Neuronal stem cell (in vitro differentiated cells): ENCODE data around the gene ARHGDIB.

Experiments used
- DNase-seq: peaks from one replicate; pipeline ENCODE4 v3.0.0-alpha.2; 2013; ENCODE audit warnings: low spot score
- H2AFZ ChIP-seq: one replicate; pipeline ENCODE4 v1.6.1; 2013; ENCODE audit warnings: mild to moderate bottlenecking, low read length, inconsistent platforms
- H2AK5ac ChIP-seq: 2 replicates; pipeline ENCODE4 v1.6.1; 2013; ENCODE audit warnings: low read depth, mild to moderate bottlenecking, inconsistent platforms, low read length, moderate library complexity, mixed read lengths
- H2BK120ac ChIP-seq: 2 replicates; pipeline ENCODE4 v1.6.1; 2013; ENCODE audit warnings: low read depth, mild to moderate bottlenecking, inconsistent platforms, low read length, moderate library complexity, mixed read lengths
- H2BK12ac ChIP-seq: one replicate; pipeline ENCODE4 v1.6.1; 2013; ENCODE audit warnings: low read length, inconsistent platforms
- H2BK15ac ChIP-seq: 2 replicates; pipeline ENCODE4 v1.6.1; 2013; ENCODE audit warnings: mild to moderate bottlenecking, low read length, inconsistent platforms, mixed read lengths
- H2BK5ac ChIP-seq: one replicate; pipeline ENCODE4 v1.6.1; 2013; ENCODE audit warnings: inconsistent platforms, mild to moderate bottlenecking, low read length, moderate library complexity
- H3K14ac ChIP-seq: one replicate; pipeline ENCODE4 v1.6.1; 2013; ENCODE audit warnings: low read length, inconsistent platforms
- H3K18ac ChIP-seq: 2 replicates; pipeline ENCODE4 v1.6.1; 2013; ENCODE audit warnings: low read length, inconsistent platforms
- H3K23ac ChIP-seq: 2 replicates; pipeline ENCODE4 v1.6.1; 2013; ENCODE audit warnings: low read depth, mild to moderate bottlenecking, mixed read lengths, low read length, inconsistent platforms; ENCODE audit not compliant: poor library complexity
- H3K27ac ChIP-seq: replicated peaks from 3 replicates; pipeline ENCODE4 v1.5.1; 2013; ENCODE audit warnings: low read length, inconsistent platforms
- H3K27me3 ChIP-seq, 3 experiments: 2 replicates each; pipeline ENCODE4 v1.6.1; 2013; ENCODE audit warnings: low read length in 3 of 3, mild to moderate bottlenecking in 2 of 3, inconsistent platforms in 1 of 3, low read depth in 1 of 3, mixed read lengths in 1 of 3, moderate library complexity in 1 of 3; ENCODE audit not compliant: control insufficient read depth in 3 of 3, insufficient read depth in 3 of 3
- H3K36me3 ChIP-seq, 2 donors: replicated peaks in 1 of 2; 2 replicates each; pipeline ENCODE4 v1.6.1; 2013; ENCODE audit warnings: low read length in 2 of 2; ENCODE audit not compliant: control insufficient read depth in 2 of 2, insufficient read depth in 2 of 2
- H3K4ac ChIP-seq: 2 replicates; pipeline ENCODE4 v1.6.1; 2013; ENCODE audit warnings: inconsistent platforms, mild to moderate bottlenecking, low read length, moderate library complexity
- H3K4me1 ChIP-seq, 2 donors: 1 replicate in 1 of 2; 2 replicates in 1 of 2; pipeline ENCODE4 v1.6.1; 2013; ENCODE audit warnings: low read length in 2 of 2, low read depth in 1 of 2; ENCODE audit not compliant: control insufficient read depth in 2 of 2, insufficient read depth in 1 of 2
- H3K4me2 ChIP-seq: one replicate; pipeline ENCODE4 v1.6.1; 2013; ENCODE audit warnings: mild to moderate bottlenecking, low read length, inconsistent platforms; ENCODE audit not compliant: insufficient read depth, poor library complexity, severe bottlenecking
- H3K4me3 ChIP-seq, 2 donors: 2 replicates each; pipeline ENCODE4 v1.5.1; 2013; ENCODE audit warnings: low read length in 2 of 2, mild to moderate bottlenecking in 2 of 2, inconsistent platforms in 1 of 2, moderate library complexity in 1 of 2
- H3K79me1 ChIP-seq: one replicate; pipeline ENCODE4 v1.6.1; 2013; ENCODE audit warnings: low read depth, mild to moderate bottlenecking, inconsistent platforms, low read length, moderate library complexity
- H3K9ac ChIP-seq: one replicate; pipeline ENCODE4 v1.6.1; 2013; ENCODE audit warnings: mild to moderate bottlenecking, low read depth, low read length, inconsistent platforms; ENCODE audit not compliant: poor library complexity
- H3K9me3 ChIP-seq, 2 donors: replicated peaks in 1 of 2; 2 replicates each; pipeline versions ENCODE3 to v1.6.1; 2013; ENCODE audit warnings: low read length in 2 of 2, mild to moderate bottlenecking in 2 of 2, inconsistent platforms in 1 of 2, low read depth in 1 of 2, mixed read lengths in 1 of 2, moderate library complexity in 1 of 2; ENCODE audit not compliant: control insufficient read depth in 2 of 2, insufficient read depth in 1 of 2
- H4K8ac ChIP-seq: one replicate; pipeline ENCODE4 v1.6.1; 2013; ENCODE audit warnings: low read depth, mild to moderate bottlenecking, inconsistent platforms, low read length, moderate library complexity
- H4K91ac ChIP-seq: one replicate; pipeline ENCODE4 v1.6.1; 2013; ENCODE audit warnings: low read length, low read depth, mild to moderate bottlenecking, inconsistent platforms; ENCODE audit not compliant: poor library complexity
- WGBS, 2 donors: extraction: QIAGEN DNeasy Blood & Tissue Kit; methylation state at CpG; one replicate each; pipeline ENCODE4 v1.1.7; 2013; ENCODE audit warnings: missing lambda C conversion rate in 2 of 2, mixed read lengths in 1 of 2; ENCODE audit not compliant: insufficient read length in 2 of 2, insufficient replicate concordance in 1 of 2; ENCODE audit errors: extremely low coverage in 2 of 2; 5-methylcytosine and 5-hydroxymethylcytosine counted together

The ARHGDIB gene

GRCh38 chr12:14935031-14935430, 26.4 kb downstream of the ARHGDIB start:
- Histone ChIP-seq H4K91ac (no peak overlapping the region), H3K9ac (no peak overlapping the region), H2AK5ac (no peak overlapping the region), H2BK12ac (no peak overlapping the region), H3K18ac (no peak overlapping the region), H2BK5ac (no peak overlapping the region), H2AFZ (no peak overlapping the region), H3K4ac (no peak overlapping the region), H3K4me2 (no peak overlapping the region), H3K4me3 (no peak overlapping the region), H2BK120ac (no peak overlapping the region), H3K14ac (no peak overlapping the region), H3K9me3 (no peaks in the 10 kb centered on the region), H3K27me3 (no peaks in the 10 kb centered on the region), H3K4me1 (no peaks in the 10 kb centered on the region), H2BK15ac (no peak overlapping the region), H3K36me3 (no peaks in the 10 kb centered on the region), H3K27ac (no peak overlapping the region), H3K79me1 (no peaks in the 10 kb centered on the region), H3K23ac (no peak overlapping the region), H4K8ac (no peak overlapping the region)
- no peak for DNase-seq
- no CpG with 5 or more reads among the region's 4 CpGs for WGBS, 2 donors

- Histone ChIP-seq H3K4ac (no peak overlapping the region), H3K4me1 (no peaks in the 10 kb centered on the region), H3K27me3 (no peaks in the 10 kb centered on the region), H3K9me3 (no peaks in the 10 kb centered on the region), H2BK12ac (no peak overlapping the region), H2BK120ac (no peak overlapping the region), H2AK5ac (no peak overlapping the region), H2BK5ac (no peak overlapping the region), H3K27ac (no peak overlapping the region), H2BK15ac (no peak overlapping the region), H3K4me2 (no peak overlapping the region), H4K91ac (no peak overlapping the region), H3K4me3 (no peak overlapping the region), H3K23ac (no peak overlapping the region), H3K36me3 (no peaks in the 10 kb centered on the region), H3K79me1 (no peaks in the 10 kb centered on the region), H3K18ac (no peak overlapping the region), H3K14ac (no peak overlapping the region), H4K8ac (no peak overlapping the region), H3K9ac (no peak overlapping the region), H2AFZ (no peak overlapping the region)
- no CpG with 5 or more reads among the region's 2 CpGs for WGBS, 2 donors
- no peak for DNase-seq
These were observed 26.9 kb downstream of the ARHGDIB start for GRCh38 chr12:14934511-14934910.

- Histone ChIP-seq H4K8ac (no peak overlapping the region), H2BK12ac (no peak overlapping the region), H3K9ac (no peak overlapping the region), H2AK5ac (no peak overlapping the region), H4K91ac (no peak overlapping the region), H3K23ac (no peak overlapping the region), H2BK15ac (no peak overlapping the region), H3K18ac (no peak overlapping the region), H2BK120ac (no peak overlapping the region), H3K4me3 (no peak overlapping the region), H3K9me3 (no peaks in the 10 kb centered on the region), H3K4me1 (no peaks in the 10 kb centered on the region), H3K79me1 (no peaks in the 10 kb centered on the region), H3K4ac (no peak overlapping the region), H2BK5ac (no peak overlapping the region), H3K14ac (no peak overlapping the region), H3K36me3 (no peaks in the 10 kb centered on the region), H2AFZ (no peak overlapping the region), H3K4me2 (no peak overlapping the region), H3K27ac (no peak overlapping the region), H3K27me3 (no peaks in the 10 kb centered on the region)
- WGBS, 2 donors, result 100% methylated on average over 1 of the region's 7 CpGs
- DNase-seq, result no peak
These were observed 29.4 kb downstream of the ARHGDIB start for GRCh38 chr12:14931791-14932560.

- no peak overlapping the region for H3K23ac ChIP-seq
- no peak overlapping the region for H2AFZ ChIP-seq
- H3K14ac ChIP-seq, result no peak overlapping the region
- H2BK120ac ChIP-seq, result no peak overlapping the region
- no peak overlapping the region for H3K27ac ChIP-seq
- H3K4me2 ChIP-seq, result no peak overlapping the region
- no peak overlapping the region for H3K4me3 ChIP-seq
- H3K9ac ChIP-seq, result no peak overlapping the region
- no peak overlapping the region for H2BK12ac ChIP-seq
- no peak overlapping the region for H4K8ac ChIP-seq
- no peak overlapping the region for H2BK5ac ChIP-seq
- DNase-seq, result no peak
- H3K36me3 ChIP-seq, result no peaks in the 10 kb centered on the region
- no CpG with 5 or more reads among the region's 4 CpGs for WGBS, 2 donors
- H3K4me1 ChIP-seq, result no peaks in the 10 kb centered on the region
- no peaks in the 10 kb centered on the region for H3K79me1 ChIP-seq
- H2BK15ac ChIP-seq, result no peak overlapping the region
- no peak overlapping the region for H3K4ac ChIP-seq
- no peak overlapping the region for H2AK5ac ChIP-seq
- no peaks in the 10 kb centered on the region for H3K27me3 ChIP-seq
- no peaks in the 10 kb centered on the region for H3K9me3 ChIP-seq
- no peak overlapping the region for H3K18ac ChIP-seq
- no peak overlapping the region for H4K91ac ChIP-seq
These were observed 30.0 kb downstream of the ARHGDIB start for GRCh38 chr12:14931359-14931758.
